H9 (cell line): ENCODE results near the gene CCDC190. TPM values are rescaled to one million over a fixed set of nuclear protein-coding genes. Genes with fewer than 3 reads are reported as not detected.

Experiments used
- DNase-seq: peaks from one replicate; pipeline ENCODE4 v3.0.0-alpha.2; 2017
- H2AFZ ChIP-seq: one replicate; pipeline ENCODE4 v1.6.1; 2013; ENCODE audit warnings: mild to moderate bottlenecking, low read length, control low read depth, moderate library complexity
- H2AK5ac ChIP-seq: 2 replicates; pipeline ENCODE4 v1.6.1; 2013; ENCODE audit warnings: low read length, control low read depth, mixed read lengths; ENCODE audit not compliant: insufficient read length
- H2BK120ac ChIP-seq: one replicate; pipeline ENCODE4 v1.6.1; 2013; ENCODE audit warnings: low read depth, mild to moderate bottlenecking, low read length, control low read depth, inconsistent platforms; ENCODE audit not compliant: poor library complexity, severe bottlenecking
- H2BK12ac ChIP-seq: 2 replicates; pipeline ENCODE4 v1.6.1; 2013; ENCODE audit warnings: low read length, control low read depth, mixed read lengths, low read depth; ENCODE audit not compliant: insufficient read length
- H2BK15ac ChIP-seq: 2 replicates; pipeline ENCODE4 v1.6.1; 2013; ENCODE audit warnings: low read depth, low read length, control low read depth
- H2BK20ac ChIP-seq: one replicate; pipeline ENCODE4 v1.6.1; 2013; ENCODE audit warnings: low read depth, mild to moderate bottlenecking, low read length, control low read depth, inconsistent platforms; ENCODE audit not compliant: poor library complexity, severe bottlenecking
- H2BK5ac ChIP-seq: 2 replicates; pipeline ENCODE4 v1.6.1; 2013; ENCODE audit warnings: low read length, control low read depth, mixed read lengths; ENCODE audit not compliant: insufficient read length
- H3K14ac ChIP-seq: 2 replicates; pipeline ENCODE4 v1.6.1; 2013; ENCODE audit warnings: low read length, control low read depth; ENCODE audit not compliant: insufficient read depth
- H3K18ac ChIP-seq: 2 replicates; pipeline ENCODE4 v1.6.1; 2013; ENCODE audit warnings: low read depth, mild to moderate bottlenecking, mixed read lengths, low read length, control low read depth; ENCODE audit not compliant: insufficient read length
- H3K23ac ChIP-seq: 2 replicates; pipeline ENCODE4 v1.6.1; 2013; ENCODE audit warnings: low read length, control low read depth, mixed read lengths, low read depth; ENCODE audit not compliant: insufficient read length
- H3K23me2 ChIP-seq: 2 replicates; pipeline ENCODE4 v1.6.1; 2013; ENCODE audit warnings: low read depth, mild to moderate bottlenecking, mixed read lengths, low read length, control low read depth; ENCODE audit not compliant: insufficient read length, poor library complexity, severe bottlenecking
- H3K27ac ChIP-seq: 2 replicates; pipeline ENCODE4 v1.5.1; 2013; ENCODE audit warnings: low read length, control low read depth, mixed read lengths, low read depth; ENCODE audit not compliant: insufficient read length
- H3K27me3 ChIP-seq: 2 replicates; pipeline ENCODE4 v1.6.1; 2013; ENCODE audit warnings: low read length, control low read depth, inconsistent platforms; ENCODE audit not compliant: insufficient read depth
- H3K4ac ChIP-seq: 2 replicates; pipeline ENCODE4 v1.6.1; 2013; ENCODE audit warnings: low read depth, mild to moderate bottlenecking, control low read depth, inconsistent platforms, low read length, moderate library complexity
- H3K4me1 ChIP-seq: 2 replicates; pipeline ENCODE4 v1.6.1; 2013; ENCODE audit warnings: low read length, control low read depth, inconsistent platforms; ENCODE audit not compliant: insufficient read depth
- H3K4me2 ChIP-seq: 2 replicates; pipeline ENCODE4 v1.6.1; 2013; ENCODE audit warnings: low read length, control low read depth, mixed read lengths; ENCODE audit not compliant: insufficient read length, insufficient read depth
- H3K56ac ChIP-seq: 2 replicates; pipeline ENCODE4 v1.6.1; 2013; ENCODE audit warnings: low read depth, mild to moderate bottlenecking, mixed read lengths, low read length, control low read depth; ENCODE audit not compliant: insufficient read length
- H3K79me1 ChIP-seq: 2 replicates; pipeline ENCODE4 v1.6.1; 2013; ENCODE audit warnings: low read depth, mild to moderate bottlenecking, moderate library complexity, low read length, control low read depth, inconsistent platforms; ENCODE audit not compliant: insufficient read depth, poor library complexity, severe bottlenecking
- H3K79me2 ChIP-seq: 2 replicates; pipeline ENCODE4 v1.6.1; 2013; ENCODE audit warnings: low read length, control low read depth, inconsistent platforms; ENCODE audit not compliant: insufficient read depth
- H3K9ac ChIP-seq: 2 replicates; pipeline ENCODE4 v1.6.1; 2013; ENCODE audit warnings: low read length, control low read depth, mixed read lengths; ENCODE audit not compliant: insufficient read length; ENCODE audit errors: extremely low read depth
- H3K9me3 ChIP-seq: one replicate; pipeline ENCODE4 v1.6.1; 2013; ENCODE audit warnings: low read depth, low read length, inconsistent platforms; ENCODE audit not compliant: control insufficient read depth
- H3T11ph ChIP-seq: one replicate; pipeline ENCODE4 v1.6.1; 2013; ENCODE audit warnings: mild to moderate bottlenecking, low read length, control low read depth, inconsistent platforms
- H4K20me1 ChIP-seq: one replicate; pipeline ENCODE4 v1.6.1; 2013; ENCODE audit not compliant: control insufficient read depth, insufficient read length, insufficient read depth
- H4K5ac ChIP-seq: 2 replicates; pipeline ENCODE4 v1.6.1; 2013; ENCODE audit warnings: low read depth, mild to moderate bottlenecking, mixed read lengths, low read length, control low read depth; ENCODE audit not compliant: insufficient read length
- H4K8ac ChIP-seq: replicated peaks from 2 replicates; pipeline ENCODE4 v1.6.1; 2013; ENCODE audit warnings: low read length, control low read depth, mixed read lengths, low read depth; ENCODE audit not compliant: insufficient read length
- H4K91ac ChIP-seq: 2 replicates; pipeline ENCODE4 v1.6.1; 2013; ENCODE audit warnings: low read depth, mild to moderate bottlenecking, moderate library complexity, mixed read lengths, low read length, control low read depth; ENCODE audit not compliant: insufficient read length
- H3K27ac Mint-ChIP-seq, 3 experiments: 2 replicates in 2 of 3; 3 replicates in 1 of 3; pipeline ENCODE4 v1.8.0; 2020 to 2021; ENCODE audit warnings: mixed read lengths in 3 of 3, mild to moderate bottlenecking in 1 of 3, moderate library complexity in 1 of 3
- H3K27me3 Mint-ChIP-seq: 2 replicates; pipeline ENCODE4 v1.8.0; 2021; ENCODE audit warnings: low read depth, mild to moderate bottlenecking, moderate library complexity, mixed read lengths
- H3K36me3 Mint-ChIP-seq, 3 experiments: 2 replicates in 2 of 3; 3 replicates in 1 of 3; pipeline ENCODE4 v1.8.0; 2020 to 2021; ENCODE audit warnings: low read depth in 3 of 3, mixed read lengths in 3 of 3; ENCODE audit not compliant: insufficient read depth in 1 of 3
- H3K4me1 Mint-ChIP-seq, 2 experiments: 2 replicates each; pipeline ENCODE4 v1.8.0; 2020; ENCODE audit warnings: mixed read lengths in 2 of 2
- H3K4me3 Mint-ChIP-seq, 2 experiments: 2 replicates in 1 of 2; 3 replicates in 1 of 2; pipeline ENCODE4 v1.8.0; 2020 to 2021; ENCODE audit warnings: mild to moderate bottlenecking in 2 of 2, mixed read lengths in 2 of 2, moderate library complexity in 1 of 2
- H3K9me3 Mint-ChIP-seq, 2 experiments: 2 replicates in 1 of 2; 3 replicates in 1 of 2; pipeline ENCODE4 v1.8.0; 2020; ENCODE audit warnings: mild to moderate bottlenecking in 2 of 2, mixed read lengths in 2 of 2, moderate library complexity in 1 of 2
- WGBS: extraction: QIAGEN DNeasy Blood & Tissue Kit; methylation state at CpG from one replicate; pipeline ENCODE4 v1.1.7; 2013; ENCODE audit warnings: missing lambda C conversion rate, low lambda C conversion rate, mixed read lengths; ENCODE audit not compliant: insufficient read length; ENCODE audit errors: extremely low coverage; 5-methylcytosine and 5-hydroxymethylcytosine counted together
- total RNA-seq: library from RNA; stranded (reverse); gene quantifications from 2 replicates; pipeline ENCODE4 v1.2.1, GENCODE V29; 2021
- TF ChIP-seq, protein P1 (sequence below): fragments of 200-600 bp; sonication (generic); conservative IDR thresholded peaks from 3 replicates; pipeline ENCODE4 v1.8.0; 2021; ENCODE audit warnings: antibody characterized with exemption, mild to moderate bottlenecking

CCDC190 gene
- total RNA-seq, 1 experiment from 2014 or later = not detected

DNA sequence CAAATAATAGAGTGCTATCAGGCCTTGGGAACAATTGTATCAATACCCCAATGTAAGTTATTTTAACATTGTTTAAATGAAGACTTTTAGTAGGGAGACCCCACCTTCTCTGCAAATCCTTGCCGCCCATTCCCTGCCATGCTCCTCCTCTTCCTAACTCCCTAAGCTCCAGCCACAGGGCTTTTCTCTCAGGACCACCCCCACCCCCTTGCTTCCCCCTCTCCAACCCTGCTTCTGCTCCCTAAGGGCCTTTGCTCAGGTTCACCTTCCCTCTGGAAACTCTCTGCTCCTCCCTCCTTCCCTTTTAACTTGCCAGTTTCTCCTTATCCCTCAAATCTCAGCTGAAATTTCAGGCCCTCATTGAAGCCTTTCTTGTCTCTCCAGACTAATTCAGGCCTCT lies 16.8 kb downstream of the CCDC190 start:
- Histone ChIP-seq H2BK120ac (no peak overlapping the region), H3K9ac (no peak overlapping the region), H3K9me3 (no peaks in the 10 kb centered on the region), H2AFZ (no peak overlapping the region), H2BK5ac (no peak overlapping the region), H4K20me1 (no peaks in the 10 kb centered on the region), H3K14ac (no peak overlapping the region), H3K79me1 (no peaks in the 10 kb centered on the region), H3K23ac (no peak overlapping the region), H3K56ac (no peak overlapping the region), H4K91ac (no peak overlapping the region), H3K4me2 (no peak overlapping the region), H3K18ac (no peak overlapping the region), H3K4ac (no peak overlapping the region), H3K27ac (no peak overlapping the region), H3K79me2 (no peaks in the 10 kb centered on the region), H2AK5ac (no peak overlapping the region), H2BK15ac (no peak overlapping the region), H4K5ac (no peak overlapping the region), H4K8ac (no peak overlapping the region), H2BK20ac (no peak overlapping the region), H3K4me1 (no peaks in the 10 kb centered on the region), H2BK12ac (no peak overlapping the region), H3K27me3 (no peaks in the 10 kb centered on the region), H3T11ph (no peak overlapping the region), H3K23me2 (no peaks in the 10 kb centered on the region)
- Mint-ChIP-seq H3K4me1 (peaks cover 0 to 11% of the 10 kb centered on the region in 2 experiments; a peak in 2 of 4 replicates), H3K9me3 (peaks cover 0 to 7% of the 10 kb centered on the region in 2 experiments; a peak in 1 of 5 replicates), H3K4me3 (no peak overlapping the region), H3K36me3 (no peaks in the 10 kb centered on the region; a peak in 1 of 7 replicates), H3K27me3 (no peaks in the 10 kb centered on the region), H3K27ac (no peak overlapping the region)
- DNase-seq = no peak
- TF ChIP-seq, protein P1, sequence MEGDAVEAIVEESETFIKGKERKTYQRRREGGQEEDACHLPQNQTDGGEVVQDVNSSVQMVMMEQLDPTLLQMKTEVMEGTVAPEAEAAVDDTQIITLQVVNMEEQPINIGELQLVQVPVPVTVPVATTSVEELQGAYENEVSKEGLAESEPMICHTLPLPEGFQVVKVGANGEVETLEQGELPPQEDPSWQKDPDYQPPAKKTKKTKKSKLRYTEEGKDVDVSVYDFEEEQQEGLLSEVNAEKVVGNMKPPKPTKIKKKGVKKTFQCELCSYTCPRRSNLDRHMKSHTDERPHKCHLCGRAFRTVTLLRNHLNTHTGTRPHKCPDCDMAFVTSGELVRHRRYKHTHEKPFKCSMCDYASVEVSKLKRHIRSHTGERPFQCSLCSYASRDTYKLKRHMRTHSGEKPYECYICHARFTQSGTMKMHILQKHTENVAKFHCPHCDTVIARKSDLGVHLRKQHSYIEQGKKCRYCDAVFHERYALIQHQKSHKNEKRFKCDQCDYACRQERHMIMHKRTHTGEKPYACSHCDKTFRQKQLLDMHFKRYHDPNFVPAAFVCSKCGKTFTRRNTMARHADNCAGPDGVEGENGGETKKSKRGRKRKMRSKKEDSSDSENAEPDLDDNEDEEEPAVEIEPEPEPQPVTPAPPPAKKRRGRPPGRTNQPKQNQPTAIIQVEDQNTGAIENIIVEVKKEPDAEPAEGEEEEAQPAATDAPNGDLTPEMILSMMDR = no peak
- no CpG with 5 or more reads among the region's 1 CpG for WGBS
